Tibial artery (tissue), 4 donors: ENCODE measurements around the gene ATP11C.
"Not testable (repeated sequence)": the region's sequence is repeated elsewhere in the genome, so short reads cannot be mapped to it uniquely, and the experiment has no call there.

ENCODE experiments used
- DNase-seq, 2 donors: peaks; one replicate each; pipeline ENCODE4 v3.0.0-alpha.2; 2019
- H3K27ac ChIP-seq, 2 donors: fragments of 200-600 bp; sonication (generic) in 1 of 2; 1 replicate in 1 of 2; 2 replicates in 1 of 2; pipeline ENCODE4 v1.5.1; 2018 to 2019; ENCODE audit warnings: mild to moderate bottlenecking in 1 of 2
- H3K27me3 ChIP-seq, 2 donors: fragments of 200-600 bp; sonication (generic) in 1 of 2; one replicate each; pipeline versions ENCODE4 v1.5.1 to v1.6.0; 2016 to 2019
- H3K36me3 ChIP-seq, 3 donors: fragments of 200-600 bp; sonication (generic) in 2 of 3; one replicate each; pipeline ENCODE4 v1.5.1; 2016 to 2019; ENCODE audit warnings: mild to moderate bottlenecking in 2 of 3
- H3K4me1 ChIP-seq, 4 donors: fragments of 200-600 bp; sonication (generic) in 2 of 4; 1 replicate in 3 of 4; 2 replicates in 1 of 4; pipeline ENCODE4 v1.5.1; 2016 to 2019
- H3K4me3 ChIP-seq, 2 donors: fragments of 200-600 bp; sonication (generic) in 1 of 2; 1 replicate in 1 of 2; 2 replicates in 1 of 2; pipeline ENCODE4 v1.5.1; 2018 to 2019; ENCODE audit warnings: mild to moderate bottlenecking in 2 of 2
- H3K9me3 ChIP-seq, 3 donors: fragments of 200-600 bp; sonication (generic) in 1 of 3; one replicate each; pipeline ENCODE4 v1.5.1; 2016 to 2019
- intact Hi-C: fragments of 100-400 bp; cut with DNase I; formaldehyde crosslinking; loops from one replicate; pipeline ENCODE4 v1.15.0; 2023; ENCODE audit warnings: low total_unique reads
- TF ChIP-seq, protein P1 (sequence below), 2 experiments: fragments of 200-600 bp in 1 of 2; fragments of 450-650 bp in 1 of 2; IDR thresholded peaks; one replicate each; pipeline ENCODE4 v1.5.1; 2017 to 2019; ENCODE audit warnings: antibody characterized with exemption in 2 of 2, mild to moderate bottlenecking in 1 of 2, moderate library complexity in 1 of 2

ATP11C gene

DNA sequence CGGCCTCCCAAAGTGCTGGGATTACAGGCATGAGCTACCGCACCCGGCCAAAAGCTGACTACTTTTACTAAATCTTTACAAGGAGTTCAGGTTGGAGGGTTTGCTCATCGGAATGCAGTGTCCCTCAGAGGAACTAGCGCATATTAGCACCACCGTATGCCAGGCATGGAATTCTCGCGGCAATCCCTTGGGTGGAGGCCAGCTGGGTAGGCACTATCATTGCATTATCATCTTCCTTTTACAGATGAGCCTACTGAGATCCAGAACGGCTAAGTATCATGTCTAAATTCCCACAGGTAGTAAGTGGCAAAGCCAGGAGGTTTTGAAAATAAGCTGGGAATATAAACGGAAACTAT lies 38.5 kb upstream of the ATP11C start:
- Histone ChIP-seq H3K9me3 (no peaks in the 10 kb centered on the region), H3K27me3 (no peaks in the 10 kb centered on the region), H3K4me3 (no peak overlapping the region), H3K4me1 (no peaks in the 10 kb centered on the region), H3K27ac (no peak overlapping the region), H3K36me3 (no peaks in the 10 kb centered on the region)
- TF ChIP-seq, protein P1, sequence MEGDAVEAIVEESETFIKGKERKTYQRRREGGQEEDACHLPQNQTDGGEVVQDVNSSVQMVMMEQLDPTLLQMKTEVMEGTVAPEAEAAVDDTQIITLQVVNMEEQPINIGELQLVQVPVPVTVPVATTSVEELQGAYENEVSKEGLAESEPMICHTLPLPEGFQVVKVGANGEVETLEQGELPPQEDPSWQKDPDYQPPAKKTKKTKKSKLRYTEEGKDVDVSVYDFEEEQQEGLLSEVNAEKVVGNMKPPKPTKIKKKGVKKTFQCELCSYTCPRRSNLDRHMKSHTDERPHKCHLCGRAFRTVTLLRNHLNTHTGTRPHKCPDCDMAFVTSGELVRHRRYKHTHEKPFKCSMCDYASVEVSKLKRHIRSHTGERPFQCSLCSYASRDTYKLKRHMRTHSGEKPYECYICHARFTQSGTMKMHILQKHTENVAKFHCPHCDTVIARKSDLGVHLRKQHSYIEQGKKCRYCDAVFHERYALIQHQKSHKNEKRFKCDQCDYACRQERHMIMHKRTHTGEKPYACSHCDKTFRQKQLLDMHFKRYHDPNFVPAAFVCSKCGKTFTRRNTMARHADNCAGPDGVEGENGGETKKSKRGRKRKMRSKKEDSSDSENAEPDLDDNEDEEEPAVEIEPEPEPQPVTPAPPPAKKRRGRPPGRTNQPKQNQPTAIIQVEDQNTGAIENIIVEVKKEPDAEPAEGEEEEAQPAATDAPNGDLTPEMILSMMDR (IDR thresholded peaks at IDR 0.05): no peak
- intact Hi-C loops: no loop called here
- DNase-seq: no peak

DNA sequence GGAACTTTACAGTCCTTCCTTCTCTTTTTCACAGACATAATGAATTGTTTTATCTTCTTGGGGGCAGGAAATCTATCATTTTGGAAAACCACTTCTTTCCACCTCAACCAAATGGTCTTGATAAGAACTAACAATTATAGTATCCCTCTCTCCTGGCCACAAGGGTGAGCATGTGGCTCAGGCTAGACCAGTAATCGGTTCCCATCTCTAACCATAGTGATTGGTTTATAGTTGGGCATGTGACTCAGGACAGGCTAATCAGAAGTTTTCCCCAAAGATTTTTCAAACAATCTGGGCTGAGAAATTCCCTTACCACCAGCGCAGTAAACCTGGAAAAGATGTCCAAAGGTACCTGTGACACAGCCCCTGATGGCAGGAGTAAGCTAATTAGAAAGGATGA lies 36.4 kb upstream of the ATP11C start:
- no peak overlapping the region for H3K4me3 ChIP-seq
- TF ChIP-seq, protein P1 (IDR thresholded peaks at IDR 0.05): no peak
- no peaks in the 10 kb centered on the region for H3K36me3 ChIP-seq
- H3K9me3 ChIP-seq: no peaks in the 10 kb centered on the region
- DNase-seq: no peak
- H3K4me1 ChIP-seq: no peaks in the 10 kb centered on the region
- no peak overlapping the region for H3K27ac ChIP-seq
- intact Hi-C loops: no loop called here
- no peaks in the 10 kb centered on the region for H3K27me3 ChIP-seq

DNA sequence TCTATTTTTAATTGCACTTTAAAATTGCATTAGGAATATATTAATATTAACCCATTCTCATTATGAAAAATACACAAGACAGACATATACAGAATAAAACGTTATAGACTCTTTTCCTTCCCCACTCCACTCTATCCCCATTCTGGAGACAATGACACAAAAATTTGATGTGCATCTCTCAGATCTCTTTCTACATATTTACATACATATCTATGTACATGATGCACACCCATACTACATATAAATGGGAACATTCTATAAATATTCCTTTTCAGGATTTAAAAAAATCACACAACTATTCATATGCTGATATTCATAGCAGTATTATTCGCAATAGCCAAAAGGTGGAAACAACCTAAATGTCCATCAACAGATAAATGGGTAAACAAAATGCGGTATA lies 34.9 kb upstream of the ATP11C start:
- Histone ChIP-seq H3K36me3 (no peaks in the 10 kb centered on the region), H3K27me3 (no peaks in the 10 kb centered on the region), H3K4me1 (no peaks in the 10 kb centered on the region), H3K27ac (no peak overlapping the region), H3K4me3 (no peak overlapping the region), H3K9me3 (no peaks in the 10 kb centered on the region)
- DNase-seq: no peak
- TF ChIP-seq, protein P1 (IDR thresholded peaks at IDR 0.05): no peak
- intact Hi-C loops: no loop called here

DNA sequence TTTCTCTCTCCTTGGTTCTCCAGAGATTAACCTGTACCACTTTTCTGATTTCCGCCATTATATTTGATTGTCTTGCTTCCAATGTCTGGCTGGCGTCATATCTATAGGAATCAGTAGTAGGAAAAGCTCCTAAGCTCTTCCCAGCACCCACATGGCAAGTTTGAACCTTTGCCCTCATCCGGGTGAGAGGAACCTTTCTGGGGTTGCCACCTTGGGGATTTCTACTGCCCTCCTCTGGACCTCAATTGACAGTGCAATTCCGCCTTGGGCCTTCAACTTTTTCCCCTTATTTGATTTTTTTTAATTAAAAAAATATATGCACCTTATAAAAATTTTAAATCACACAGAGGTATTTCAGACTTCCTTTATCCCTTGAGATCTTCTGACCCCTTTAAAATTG lies 34.4 kb upstream of the ATP11C start:
- TF ChIP-seq, protein P1 (IDR thresholded peaks at IDR 0.05): no peak
- no peak overlapping the region for H3K27ac ChIP-seq

DNA sequence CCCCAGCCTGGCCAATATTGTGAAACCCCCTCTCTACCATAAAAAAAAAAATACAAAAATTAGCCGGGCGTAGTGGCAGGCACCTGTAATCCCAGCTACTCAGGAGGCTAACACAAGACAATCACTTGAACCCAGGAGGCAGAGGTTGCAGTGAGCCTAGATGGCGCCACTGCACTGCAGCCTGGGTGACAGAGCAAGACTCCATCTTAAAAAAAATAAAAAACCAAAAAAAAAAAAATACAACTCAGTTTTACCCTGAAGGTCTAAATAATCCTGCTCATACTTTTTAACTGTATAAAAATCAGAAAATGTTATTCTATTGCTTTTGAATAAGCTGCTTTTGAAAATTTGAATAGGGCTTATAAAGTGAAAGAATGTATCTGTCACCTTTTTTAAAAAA lies 33.3 kb upstream of the ATP11C start:
- H3K9me3 ChIP-seq, H3K4me3 ChIP-seq, H3K36me3 ChIP-seq, DNase-seq, H3K27ac ChIP-seq, intact Hi-C loops, H3K4me1 ChIP-seq, H3K27me3 ChIP-seq: not testable (repeated sequence)

More for the DNA sequence above, 34.4 kb upstream of the ATP11C start:
- no peaks in the 10 kb centered on the region for H3K9me3 ChIP-seq
- no peaks in the 10 kb centered on the region for H3K27me3 ChIP-seq
- H3K4me3 ChIP-seq: no peak overlapping the region
- H3K36me3 ChIP-seq: no peaks in the 10 kb centered on the region
- DNase-seq: no peak
- no peaks in the 10 kb centered on the region for H3K4me1 ChIP-seq
- intact Hi-C loops: no loop called here

DNA sequence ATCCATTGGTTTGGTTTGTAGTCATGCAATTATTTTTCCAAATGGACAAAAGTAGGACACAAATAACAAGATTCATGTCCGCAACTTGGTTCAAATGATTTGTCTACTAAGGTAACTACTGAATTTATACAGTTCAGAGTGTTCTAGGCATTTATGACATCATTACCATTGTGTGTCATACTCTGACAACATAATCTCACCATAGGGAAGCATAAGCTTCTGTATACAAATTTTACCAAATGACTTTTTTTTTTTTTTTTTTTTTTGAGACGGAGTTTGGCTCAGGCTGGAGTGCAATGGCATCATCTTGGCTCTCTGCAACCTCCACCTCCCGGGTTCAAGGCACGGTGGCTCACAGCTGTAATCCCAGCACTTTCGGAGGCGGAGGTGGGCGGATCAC lies 32.6 kb upstream of the ATP11C start, which contains the start of gene CXorf66:
Gene CXorf66 (minus strand): TSS at position 101 of the 400 bp plus-strand sequence. CDS start 25 bp downstream, at position 76.
- no peak within 1 kb of the TSS for H3K4me3 ChIP-seq
- intact Hi-C loops: no loop called here
- H3K9me3 ChIP-seq: no peaks in the 10 kb centered on the region
- H3K4me1 ChIP-seq: no peaks in the 10 kb centered on the region
- TF ChIP-seq, protein P1 (IDR thresholded peaks at IDR 0.05): no peak
- no peaks in the 10 kb centered on the region for H3K36me3 ChIP-seq
- no peak for DNase-seq
- H3K27ac ChIP-seq: no peak within 1 kb of the TSS
- H3K27me3 ChIP-seq: no peaks in the 10 kb centered on the region

DNA sequence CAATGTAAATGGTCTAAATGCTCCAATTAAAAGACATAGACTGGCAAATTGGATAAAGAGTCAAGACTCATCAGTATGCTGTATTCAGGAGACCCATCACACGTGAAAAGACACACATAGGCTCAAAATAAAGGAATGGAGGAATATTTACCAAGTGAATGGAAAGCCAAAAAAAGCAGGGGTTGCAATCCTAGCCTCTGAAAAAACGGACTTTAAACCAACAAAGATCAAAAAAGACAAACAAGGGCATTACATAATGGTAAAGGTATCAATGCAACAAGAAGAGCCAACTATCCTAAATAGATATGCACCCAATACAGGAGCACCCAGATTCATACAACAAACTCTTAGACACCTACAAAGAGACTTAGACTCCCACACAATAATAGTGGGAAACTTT lies 28.2 kb upstream of the ATP11C start:
- DNase-seq, H3K27me3 ChIP-seq, H3K4me1 ChIP-seq, H3K9me3 ChIP-seq, intact Hi-C loops, H3K4me3 ChIP-seq, H3K36me3 ChIP-seq, H3K27ac ChIP-seq: not testable (repeated sequence)
